ENCODE results near the gene PACSIN3.
A peak's percentile ranks its signal among the peaks of the same experiment; 100 is the strongest.

PACSIN3 gene

GRCh38 chr11:47176328-47177228 is 9.7 kb downstream of the PACSIN3 start, which contains the start of gene ARFGAP2:
Gene ARFGAP2 (minus strand): TSS chr11:47176879. CDS start chr11:47176853, 26 bp downstream.
- DNase-seq (ENCODE audit: low spot score): peak; percentile 96

DNA sequence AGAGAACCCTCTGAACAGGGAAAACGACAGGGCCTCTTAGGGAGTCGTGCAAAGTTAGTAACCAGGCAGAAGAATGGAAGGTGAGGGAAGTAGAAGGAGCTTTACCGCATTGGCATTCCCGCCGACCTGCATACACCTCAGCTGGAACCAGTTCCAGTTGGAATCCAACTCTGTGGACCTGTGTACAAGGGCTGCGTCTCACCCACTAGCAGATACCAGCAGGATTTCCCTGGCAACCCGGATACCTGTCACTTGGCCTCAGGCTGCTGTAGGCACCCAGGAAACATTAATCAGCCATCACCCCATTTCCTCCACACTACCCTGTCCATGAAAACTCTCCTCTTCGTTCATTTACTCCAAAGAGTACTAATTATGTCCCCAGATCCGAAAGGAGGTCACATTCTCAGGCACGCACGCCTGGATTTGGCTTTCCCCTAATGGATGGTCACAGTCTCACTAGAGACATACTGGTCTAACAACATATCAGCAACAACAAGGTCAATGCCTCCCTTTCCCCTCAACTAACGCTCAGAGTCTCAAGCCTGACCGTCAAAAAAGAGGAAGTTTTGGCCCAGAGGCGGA is 10.4 kb downstream of the PACSIN3 start:
- DNase-seq (ENCODE audit: low spot score): no peak

DNA sequence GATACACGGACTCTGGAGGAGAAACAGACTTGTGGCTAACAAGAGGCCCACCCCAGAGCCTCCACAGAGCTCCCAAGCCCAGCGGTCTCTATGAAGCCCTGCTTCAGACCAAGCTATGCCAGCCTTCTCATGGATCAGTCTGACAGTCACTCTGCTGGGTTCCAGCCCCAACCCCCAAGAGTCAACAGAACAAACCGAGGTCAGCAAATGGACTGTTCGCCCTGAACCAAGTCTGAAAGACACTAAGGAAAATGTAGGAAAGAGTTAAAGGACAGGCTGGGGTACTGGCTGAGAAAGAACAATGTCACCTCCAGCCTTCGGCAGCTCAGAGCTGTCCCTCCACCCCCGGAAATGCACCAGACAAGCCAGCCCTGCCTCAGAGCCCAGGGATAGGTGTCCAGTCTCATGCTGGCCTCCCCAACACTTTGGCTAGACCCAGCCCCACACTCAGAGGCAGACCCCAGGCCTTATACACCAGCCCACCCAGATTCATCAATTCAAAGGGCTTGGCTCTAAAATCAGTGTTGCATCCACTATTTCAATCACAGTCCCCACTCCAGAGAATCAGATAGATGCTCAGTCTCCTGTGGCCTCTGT is 13.4 kb downstream of the PACSIN3 start:
- DNase-seq (ENCODE audit: low spot score): no peak

GRCh38 chr11:47171856-47172255 is 14.4 kb downstream of the PACSIN3 start:
- DNase-seq (ENCODE audit: low spot score): no peak

GRCh38 chr11:47171061-47171838 is 15.0 kb downstream of the PACSIN3 start:
- DNase-seq (ENCODE audit: low spot score): no peak

- DNase-seq (ENCODE audit: low spot score): no peak
Observed at GRCh38 chr11:47166368-47166767, 19.9 kb downstream of the PACSIN3 start.

DNA sequence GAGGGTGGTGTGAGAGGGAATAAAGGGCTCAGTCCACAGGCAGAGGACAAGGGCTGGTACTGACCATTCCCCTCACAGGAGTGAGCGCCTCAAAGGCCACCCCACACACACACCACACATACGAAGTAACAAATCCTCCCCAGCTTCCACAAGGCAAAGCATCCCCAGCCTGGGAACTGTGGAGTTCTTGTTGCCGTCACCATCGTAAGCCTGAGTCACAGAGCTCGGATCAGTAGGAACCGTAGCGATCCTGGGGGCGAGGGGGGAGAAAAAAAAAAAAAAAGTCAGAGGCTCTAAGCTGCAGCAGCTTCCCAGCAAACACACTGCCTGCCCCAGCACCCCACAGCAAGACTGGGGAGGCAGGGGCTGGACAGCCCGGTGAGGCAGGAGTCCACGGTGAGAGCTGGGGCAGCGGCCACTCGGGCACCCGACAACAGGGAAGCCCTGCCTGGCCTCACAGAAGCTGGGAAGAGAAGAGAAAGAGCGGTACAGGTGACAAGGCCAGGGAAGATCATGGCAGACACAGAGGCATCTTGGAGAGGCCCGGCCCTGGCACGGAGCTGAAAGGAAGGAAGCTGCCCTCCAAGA is 20.9 kb downstream of the PACSIN3 start:
- DNase-seq (ENCODE audit: low spot score): no peak

DNA sequence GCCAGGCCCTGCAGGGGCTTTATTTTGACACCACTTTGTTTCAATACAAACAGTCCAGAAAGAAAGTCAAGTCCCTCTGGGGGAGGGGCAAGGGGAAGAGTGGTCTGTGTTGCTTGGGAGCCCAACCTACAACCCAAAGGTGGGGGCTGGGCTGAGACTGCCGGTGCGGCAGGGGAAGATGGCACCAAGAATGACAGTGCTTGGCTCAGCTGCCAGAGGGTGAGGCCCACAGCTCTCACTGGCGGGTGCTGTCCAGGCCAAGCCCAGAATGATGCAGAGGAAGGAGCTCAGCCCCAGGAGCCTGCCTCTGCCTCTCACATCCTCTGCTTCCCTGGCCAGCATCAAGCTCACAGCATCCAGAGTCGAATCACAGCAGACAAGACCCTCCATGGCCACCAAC is 21.9 kb downstream of the PACSIN3 start:
- DNase-seq (ENCODE audit: low spot score): no peak

GRCh38 chr11:47163898-47164297 is 22.3 kb downstream of the PACSIN3 start:
- no peak for DNase-seq (ENCODE audit: low spot score)

- no peak for DNase-seq (ENCODE audit: low spot score)
Observed at GRCh38 chr11:47163193-47163592, 23.0 kb downstream of the PACSIN3 start.

- DNase-seq (ENCODE audit: low spot score): no peak
Observed at GRCh38 chr11:47162426-47162825, 23.8 kb downstream of the PACSIN3 start.

DNA sequence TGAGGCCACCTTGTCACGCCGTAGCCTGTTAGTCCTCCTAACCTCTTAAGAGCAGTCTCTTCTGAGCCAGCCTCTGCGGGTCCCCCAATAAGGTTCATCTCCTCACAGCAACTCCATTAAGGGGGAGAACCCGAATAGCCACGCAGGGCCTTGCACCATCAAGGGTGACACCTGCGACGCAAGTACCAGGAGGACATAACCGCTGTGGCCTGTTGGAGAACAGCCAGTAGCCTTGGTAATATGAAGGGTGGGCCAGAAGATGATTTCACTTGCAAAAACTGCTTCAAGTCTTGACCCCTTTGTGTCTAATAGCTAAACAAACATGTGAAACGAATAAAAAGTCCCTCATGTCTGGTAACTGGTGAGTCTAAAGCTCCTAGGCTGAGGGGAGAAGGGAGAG is 24.3 kb downstream of the PACSIN3 start:
- DNase-seq (ENCODE audit: low spot score): no peak

- DNase-seq (ENCODE audit: low spot score): peak; percentile 48
Observed at GRCh38 chr11:47161134-47161854, 24.9 kb downstream of the PACSIN3 start.

DNA sequence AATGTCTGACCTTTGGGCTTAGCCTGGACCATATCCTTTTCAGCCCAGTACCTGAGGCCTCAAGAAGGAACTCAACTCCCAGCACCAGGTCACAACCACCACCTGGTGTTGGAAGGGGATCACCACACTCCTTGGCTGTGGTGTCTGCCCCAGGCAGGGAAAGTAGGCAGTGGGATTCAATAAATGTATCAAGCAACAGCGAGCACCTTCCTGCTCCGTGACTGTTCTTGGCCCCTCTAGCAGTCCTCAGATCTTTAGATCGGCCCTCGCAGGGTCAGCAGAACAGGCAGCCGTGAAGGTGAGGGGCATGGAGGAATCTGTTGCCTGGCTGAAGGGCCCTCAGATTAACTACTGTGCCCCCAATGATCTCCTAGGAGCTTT is 25.5 kb downstream of the PACSIN3 start:
- DNase-seq (ENCODE audit: low spot score): no peak

DNA sequence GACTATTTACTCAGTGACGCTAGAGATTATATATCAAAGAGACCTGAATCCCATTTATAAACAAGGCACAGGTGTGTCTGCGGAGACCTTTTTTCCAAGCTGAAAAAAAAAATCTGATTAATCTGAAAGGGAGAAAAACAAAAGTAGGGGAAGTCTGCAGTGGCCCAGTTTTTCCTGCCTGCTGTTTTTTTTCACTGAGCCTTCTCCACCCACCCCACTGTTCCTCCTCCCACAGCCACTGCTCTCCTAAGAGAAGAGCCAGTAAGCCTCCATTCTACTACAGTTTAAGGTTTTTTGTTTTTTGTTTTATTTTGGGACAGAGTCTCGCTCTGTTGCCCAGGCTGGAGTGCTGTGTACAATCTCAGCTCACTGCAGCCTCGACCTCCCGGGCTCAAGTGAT is 28.0 kb downstream of the PACSIN3 start:
- no peak for DNase-seq (ENCODE audit: low spot score)

DNA sequence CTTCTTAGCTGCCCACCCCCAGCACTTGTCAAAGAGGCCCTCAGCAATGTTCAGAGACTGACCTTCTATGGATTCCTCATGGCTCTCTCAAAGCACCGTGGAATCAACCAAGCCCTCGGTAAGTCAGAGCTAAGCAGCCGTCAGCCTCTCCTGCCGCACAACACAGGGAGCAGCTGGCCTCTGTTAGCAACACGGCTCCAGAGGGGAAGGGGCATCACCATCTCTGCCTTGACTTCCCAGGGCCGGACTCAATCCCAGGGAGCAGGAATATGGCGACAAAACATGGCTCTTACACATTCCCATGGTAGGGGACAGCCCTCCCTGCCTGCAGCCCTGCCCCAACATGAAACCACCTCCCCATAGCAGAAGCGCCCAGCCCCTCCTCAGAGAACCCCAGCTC is 28.4 kb downstream of the PACSIN3 start:
- no peak for DNase-seq (ENCODE audit: low spot score)

GRCh38 chr11:47156951-47157350 is 29.3 kb downstream of the PACSIN3 start:
- DNase-seq (ENCODE audit: low spot score): no peak

DNA sequence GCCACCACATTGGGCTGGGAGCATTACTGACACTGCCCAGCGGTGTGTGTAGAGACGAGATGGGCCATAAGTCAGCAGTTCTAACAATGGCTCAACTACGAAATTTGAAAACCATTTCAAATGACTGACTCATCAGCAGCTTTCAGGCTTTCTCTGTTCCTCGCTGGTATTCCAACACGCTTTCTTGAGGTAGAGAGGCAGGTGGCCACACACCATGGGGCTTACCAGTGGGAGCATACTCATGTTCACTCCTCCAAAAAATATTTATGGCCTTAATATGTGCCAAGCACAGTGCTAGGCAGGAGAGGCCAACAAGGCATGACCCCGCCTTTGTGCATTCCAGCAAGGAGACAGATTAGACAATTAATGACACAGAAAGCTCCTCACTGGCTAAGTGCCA is 29.9 kb downstream of the PACSIN3 start:
- DNase-seq (ENCODE audit: low spot score): no peak

DNA sequence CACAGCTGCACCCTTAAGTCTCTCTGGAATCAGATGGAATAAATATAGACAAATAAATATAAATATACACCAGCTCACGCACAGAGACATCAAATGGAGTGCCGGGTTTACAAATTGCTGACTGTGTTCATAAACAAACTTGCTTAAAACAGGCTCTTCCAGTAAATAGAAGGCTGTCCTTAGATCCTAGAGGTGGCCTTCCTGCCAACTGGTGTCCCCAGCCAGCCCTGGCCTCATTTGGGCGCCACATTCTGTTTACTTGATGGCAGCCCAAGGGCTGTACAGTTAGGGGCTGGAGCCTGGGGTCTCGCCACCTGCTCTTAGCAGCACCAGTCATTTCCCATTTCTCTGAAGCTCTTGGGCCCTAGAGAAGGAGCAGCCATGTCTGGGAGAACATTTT is 30.4 kb downstream of the PACSIN3 start:
- DNase-seq (ENCODE audit: low spot score): no peak

GRCh38 chr11:47154616-47155570 is 31.3 kb downstream of the PACSIN3 start:
- peak; percentile 44 for DNase-seq (ENCODE audit: low spot score)

Data from CD4-positive, alpha-beta T cell treated with Interleukin-6 at 100 ng/mL for 8 hours (primary cell).